ENCODE results near the gene TMEM132C.

TMEM132C gene

DNA sequence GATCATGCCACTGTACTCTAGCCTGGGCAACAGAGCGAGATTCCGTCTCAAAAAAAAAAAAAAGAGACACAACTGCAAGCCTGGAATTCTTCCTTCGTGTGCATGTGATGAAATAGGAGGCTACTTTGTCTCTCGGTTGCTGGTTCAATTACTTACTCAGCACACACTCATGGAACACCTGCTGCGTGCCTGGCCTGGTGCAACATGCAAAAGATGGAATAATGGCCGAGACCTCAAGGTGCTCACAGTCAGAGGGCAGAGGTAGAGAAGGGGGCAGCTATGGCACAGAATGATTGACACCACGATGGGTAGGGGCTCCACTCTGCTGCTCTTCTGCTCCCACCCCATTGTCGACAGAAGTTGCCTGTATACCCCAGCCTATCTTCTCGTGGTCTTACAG is 444.5 kb downstream of the TMEM132C start:
- Histone ChIP-seq H3K4me1 (ENCODE audit: control insufficient read depth, insufficient read depth, low read length) (no peaks in the 10 kb centered on the region), H3K27me3 (ENCODE audit: control insufficient read depth, insufficient read depth, low read length) (no peaks in the 10 kb centered on the region), H3K4me3 (ENCODE audit: low read depth, low read length) (no peak overlapping the region), H3K9me3 (ENCODE audit: control insufficient read depth, insufficient read depth, low read length) (no peaks in the 10 kb centered on the region), H3K9ac (ENCODE audit: low read depth, low read length) (no peak overlapping the region), H3K36me3 (ENCODE audit: control insufficient read depth, insufficient read depth, low read length) (no peaks in the 10 kb centered on the region)

DNA sequence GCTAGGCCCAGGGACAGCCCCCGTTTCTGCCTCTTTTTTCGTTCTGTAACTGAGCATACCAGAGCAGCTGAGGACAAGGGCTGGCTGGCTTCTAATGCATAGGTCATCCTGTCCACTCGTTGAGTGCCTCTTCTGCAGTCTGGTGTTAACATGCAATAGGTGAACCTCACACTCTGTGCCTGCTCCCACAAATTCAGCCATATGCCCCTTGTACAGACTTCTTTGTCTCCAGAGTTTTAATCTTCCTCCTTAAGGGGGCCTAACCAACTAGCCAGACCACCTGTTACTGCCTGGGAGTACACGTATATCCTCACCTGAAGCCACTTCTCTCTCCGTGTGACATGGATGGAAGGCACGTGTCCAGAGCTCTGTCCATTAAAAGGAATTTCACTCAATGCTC is 445.7 kb downstream of the TMEM132C start:
- Histone ChIP-seq H3K9me3 (ENCODE audit: control insufficient read depth, insufficient read depth, low read length) (no peaks in the 10 kb centered on the region), H3K4me3 (ENCODE audit: low read depth, low read length) (no peak overlapping the region), H3K27me3 (ENCODE audit: control insufficient read depth, insufficient read depth, low read length) (no peaks in the 10 kb centered on the region), H3K4me1 (ENCODE audit: control insufficient read depth, insufficient read depth, low read length) (no peaks in the 10 kb centered on the region), H3K36me3 (ENCODE audit: control insufficient read depth, insufficient read depth, low read length) (no peaks in the 10 kb centered on the region), H3K9ac (ENCODE audit: low read depth, low read length) (no peak overlapping the region)

DNA sequence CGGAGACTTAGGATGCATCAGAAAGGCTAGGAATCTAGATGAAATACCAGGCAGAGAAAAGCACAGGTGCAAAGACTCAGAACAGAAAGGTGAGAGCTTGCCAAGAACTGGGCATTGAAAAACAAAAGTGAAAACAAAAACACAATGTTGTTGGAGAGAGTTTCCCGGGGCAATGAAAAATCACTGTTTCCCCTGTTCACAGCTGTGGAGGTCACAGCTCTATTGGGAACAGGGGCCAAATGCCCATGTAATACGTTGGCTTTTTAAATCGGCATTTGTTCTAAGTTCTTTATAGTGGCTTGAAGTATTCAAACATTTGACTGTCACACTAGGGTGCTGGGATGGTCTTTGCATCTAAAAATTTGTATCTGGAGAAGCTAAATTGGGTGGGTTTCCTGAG is 448.5 kb downstream of the TMEM132C start:
- no peaks in the 10 kb centered on the region for H3K4me1 ChIP-seq (ENCODE audit: control insufficient read depth, insufficient read depth, low read length)
- no peaks in the 10 kb centered on the region for H3K27me3 ChIP-seq (ENCODE audit: control insufficient read depth, insufficient read depth, low read length)
- H3K36me3 ChIP-seq (ENCODE audit: control insufficient read depth, insufficient read depth, low read length): no peaks in the 10 kb centered on the region
- H3K4me3 ChIP-seq (ENCODE audit: low read depth, low read length): no peak overlapping the region
- H3K9ac ChIP-seq (ENCODE audit: low read depth, low read length): no peak overlapping the region
- H3K9me3 ChIP-seq (ENCODE audit: control insufficient read depth, insufficient read depth, low read length): no peaks in the 10 kb centered on the region

DNA sequence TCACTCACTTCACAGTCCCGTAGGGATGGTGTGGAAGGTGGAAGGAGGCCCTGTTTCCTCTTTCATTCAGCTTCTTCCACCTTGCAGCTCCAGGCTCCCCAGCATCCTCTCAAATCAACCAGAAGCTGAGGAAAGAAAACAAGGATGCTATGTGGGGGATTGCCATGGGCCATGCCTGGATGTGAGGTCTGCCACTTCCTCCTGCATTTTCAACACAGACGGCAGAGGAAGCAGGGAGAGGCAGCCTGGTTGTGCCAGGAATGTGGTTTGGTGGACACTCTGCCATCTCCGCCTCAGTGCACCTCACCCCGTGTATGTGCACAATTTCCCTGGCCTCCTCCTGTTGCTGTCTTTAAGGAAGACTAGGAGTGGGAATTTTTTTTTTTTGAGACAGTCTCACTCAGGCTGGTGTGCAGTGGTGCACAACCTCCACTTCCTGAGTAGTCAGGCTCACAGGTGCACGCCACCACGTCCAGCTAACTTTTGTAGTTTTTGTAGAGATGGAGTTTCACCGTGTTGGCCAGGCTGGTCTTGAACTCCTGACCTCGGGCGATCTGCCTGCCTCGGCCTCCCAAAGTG is 457.6 kb downstream of the TMEM132C start:
- no peak overlapping the region for H3K4me3 ChIP-seq (ENCODE audit: low read depth, low read length)
- no peaks in the 10 kb centered on the region for H3K27me3 ChIP-seq (ENCODE audit: control insufficient read depth, insufficient read depth, low read length)

DNA sequence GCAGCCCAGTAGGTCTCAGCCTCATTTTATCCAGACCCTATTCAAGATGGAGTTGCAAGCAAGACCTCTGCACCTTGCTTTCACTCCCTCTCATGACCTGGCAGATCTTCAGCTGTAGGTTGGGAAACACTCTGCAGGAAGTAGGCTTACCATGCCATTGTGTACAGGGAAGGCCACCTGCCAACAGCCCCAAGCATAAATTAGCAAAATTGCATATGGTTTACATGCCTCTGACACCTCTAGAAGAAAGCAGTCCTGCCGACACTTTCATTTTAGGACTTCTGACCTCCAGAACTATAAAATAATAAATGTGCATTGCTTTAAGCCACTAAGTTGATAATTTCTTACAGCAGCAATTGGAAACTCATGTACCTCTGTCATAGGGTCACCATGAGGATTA is 459.9 kb downstream of the TMEM132C start:
- Histone ChIP-seq H3K9me3 (ENCODE audit: control insufficient read depth, insufficient read depth, low read length) (no peaks in the 10 kb centered on the region), H3K27me3 (ENCODE audit: control insufficient read depth, insufficient read depth, low read length) (no peaks in the 10 kb centered on the region), H3K4me3 (ENCODE audit: low read depth, low read length) (no peak overlapping the region), H3K4me1 (ENCODE audit: control insufficient read depth, insufficient read depth, low read length) (no peaks in the 10 kb centered on the region), H3K36me3 (ENCODE audit: control insufficient read depth, insufficient read depth, low read length) (no peaks in the 10 kb centered on the region), H3K9ac (ENCODE audit: low read depth, low read length) (no peak overlapping the region)

More for the DNA sequence above, 457.6 kb downstream of the TMEM132C start:
- Histone ChIP-seq H3K4me1 (ENCODE audit: control insufficient read depth, insufficient read depth, low read length) (no peaks in the 10 kb centered on the region), H3K36me3 (ENCODE audit: control insufficient read depth, insufficient read depth, low read length) (no peaks in the 10 kb centered on the region), H3K9me3 (ENCODE audit: control insufficient read depth, insufficient read depth, low read length) (no peaks in the 10 kb centered on the region), H3K9ac (ENCODE audit: low read depth, low read length) (no peak overlapping the region)

DNA sequence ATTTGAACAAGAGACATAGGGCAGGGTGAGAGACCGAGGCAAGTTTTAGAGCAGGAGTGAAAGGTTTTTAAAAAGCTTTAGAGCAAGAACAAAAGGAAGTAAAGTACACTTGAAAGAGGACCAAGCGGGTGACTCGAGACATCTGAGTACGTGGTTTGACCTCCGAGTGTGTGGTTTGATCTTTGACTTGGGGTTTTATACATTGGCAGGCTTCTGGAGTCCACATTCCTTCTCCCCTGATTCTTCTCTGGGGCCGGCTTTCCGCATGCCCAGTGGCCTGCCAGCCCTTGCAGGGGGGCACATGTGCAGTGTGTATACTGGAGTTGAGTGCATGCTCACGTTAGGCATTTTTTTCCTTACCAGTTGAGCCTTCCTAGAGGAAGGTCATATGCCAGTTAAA is 460.5 kb downstream of the TMEM132C start:
- H3K9ac ChIP-seq (ENCODE audit: low read depth, low read length): no peak overlapping the region
- H3K36me3 ChIP-seq (ENCODE audit: control insufficient read depth, insufficient read depth, low read length): no peaks in the 10 kb centered on the region
- H3K4me3 ChIP-seq (ENCODE audit: low read depth, low read length): no peak overlapping the region
- H3K27me3 ChIP-seq (ENCODE audit: control insufficient read depth, insufficient read depth, low read length): no peaks in the 10 kb centered on the region
- no peaks in the 10 kb centered on the region for H3K9me3 ChIP-seq (ENCODE audit: control insufficient read depth, insufficient read depth, low read length)
- H3K4me1 ChIP-seq (ENCODE audit: control insufficient read depth, insufficient read depth, low read length): no peaks in the 10 kb centered on the region

DNA sequence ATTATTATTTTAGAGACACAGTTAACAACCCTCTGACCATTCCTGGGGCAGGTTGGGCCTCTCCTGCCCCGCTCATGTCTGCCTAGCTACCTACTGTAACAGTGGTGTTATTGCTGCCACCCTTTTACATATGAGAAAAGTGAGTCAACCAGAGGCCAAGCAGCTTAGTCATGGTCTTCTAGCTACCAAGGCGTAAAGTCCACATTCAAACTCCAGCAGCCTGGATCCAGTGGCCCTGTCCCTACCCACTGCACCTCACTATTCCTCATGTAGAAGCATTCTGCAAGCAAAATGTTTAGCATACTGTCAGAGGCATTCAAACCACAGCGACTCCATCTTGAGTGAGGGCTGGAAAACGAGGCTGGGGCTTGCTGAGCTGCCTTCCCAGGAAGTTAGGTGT is 461.0 kb downstream of the TMEM132C start:
- no peaks in the 10 kb centered on the region for H3K27me3 ChIP-seq (ENCODE audit: control insufficient read depth, insufficient read depth, low read length)
- H3K36me3 ChIP-seq (ENCODE audit: control insufficient read depth, insufficient read depth, low read length): no peaks in the 10 kb centered on the region
- H3K9me3 ChIP-seq (ENCODE audit: control insufficient read depth, insufficient read depth, low read length): no peaks in the 10 kb centered on the region
- H3K4me3 ChIP-seq (ENCODE audit: low read depth, low read length): no peak overlapping the region
- H3K9ac ChIP-seq (ENCODE audit: low read depth, low read length): no peak overlapping the region
- no peaks in the 10 kb centered on the region for H3K4me1 ChIP-seq (ENCODE audit: control insufficient read depth, insufficient read depth, low read length)

DNA sequence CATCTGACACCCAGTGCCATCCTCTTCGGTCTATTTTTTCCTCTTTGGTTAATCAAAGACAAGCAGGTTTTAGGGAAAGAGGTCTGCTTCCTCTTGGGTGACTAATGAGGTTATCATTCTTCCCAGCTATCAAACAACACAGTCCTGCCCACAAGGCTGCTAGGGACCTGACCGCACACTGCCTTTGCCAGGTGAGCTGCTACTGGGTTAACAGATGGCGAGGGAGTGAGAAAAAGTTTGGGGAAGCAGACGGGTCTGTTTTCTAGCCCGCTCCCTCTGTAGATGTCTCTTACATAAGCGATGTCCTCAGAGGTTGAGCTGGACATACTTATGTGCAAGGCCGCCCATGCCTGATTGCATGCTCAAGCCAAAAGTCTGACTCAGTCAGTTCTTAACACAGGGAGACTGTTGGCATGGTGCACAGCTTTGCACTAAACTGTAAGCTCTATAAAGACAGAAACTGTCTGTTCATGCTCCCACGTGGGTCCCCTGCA is 462.7 kb downstream of the TMEM132C start:
- no peak overlapping the region for H3K4me3 ChIP-seq (ENCODE audit: low read depth, low read length)
- H3K36me3 ChIP-seq (ENCODE audit: control insufficient read depth, insufficient read depth, low read length): no peaks in the 10 kb centered on the region
- H3K4me1 ChIP-seq (ENCODE audit: control insufficient read depth, insufficient read depth, low read length): no peaks in the 10 kb centered on the region
- no peaks in the 10 kb centered on the region for H3K27me3 ChIP-seq (ENCODE audit: control insufficient read depth, insufficient read depth, low read length)
- no peak overlapping the region for H3K9ac ChIP-seq (ENCODE audit: low read depth, low read length)
- no peaks in the 10 kb centered on the region for H3K9me3 ChIP-seq (ENCODE audit: control insufficient read depth, insufficient read depth, low read length)

DNA sequence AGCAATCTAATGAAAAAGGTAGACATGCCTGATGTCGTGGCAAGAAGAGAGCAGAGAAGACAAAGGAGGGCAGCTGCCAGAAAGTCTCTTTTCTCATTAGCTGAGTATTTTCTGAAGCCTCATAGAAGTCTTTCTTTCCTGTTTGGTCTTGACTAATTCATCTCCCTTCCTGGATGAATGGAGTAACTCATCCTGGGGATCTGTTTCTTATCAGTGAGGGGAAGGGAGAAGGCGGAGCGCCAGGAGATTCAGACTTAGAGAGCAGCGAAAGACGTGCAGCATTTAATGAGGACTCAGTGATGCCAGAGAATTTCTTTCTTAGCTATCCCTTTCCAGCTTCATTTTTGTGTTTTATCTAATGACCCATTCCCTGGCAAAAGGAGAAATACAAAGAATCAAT is 467.4 kb downstream of the TMEM132C start:
- H3K4me1 ChIP-seq (ENCODE audit: control insufficient read depth, insufficient read depth, low read length): no peaks in the 10 kb centered on the region
- no peaks in the 10 kb centered on the region for H3K27me3 ChIP-seq (ENCODE audit: control insufficient read depth, insufficient read depth, low read length)
- H3K9me3 ChIP-seq (ENCODE audit: control insufficient read depth, insufficient read depth, low read length): no peaks in the 10 kb centered on the region
- no peak overlapping the region for H3K4me3 ChIP-seq (ENCODE audit: low read depth, low read length)
- no peaks in the 10 kb centered on the region for H3K36me3 ChIP-seq (ENCODE audit: control insufficient read depth, insufficient read depth, low read length)
- H3K9ac ChIP-seq (ENCODE audit: low read depth, low read length): no peak overlapping the region

DNA sequence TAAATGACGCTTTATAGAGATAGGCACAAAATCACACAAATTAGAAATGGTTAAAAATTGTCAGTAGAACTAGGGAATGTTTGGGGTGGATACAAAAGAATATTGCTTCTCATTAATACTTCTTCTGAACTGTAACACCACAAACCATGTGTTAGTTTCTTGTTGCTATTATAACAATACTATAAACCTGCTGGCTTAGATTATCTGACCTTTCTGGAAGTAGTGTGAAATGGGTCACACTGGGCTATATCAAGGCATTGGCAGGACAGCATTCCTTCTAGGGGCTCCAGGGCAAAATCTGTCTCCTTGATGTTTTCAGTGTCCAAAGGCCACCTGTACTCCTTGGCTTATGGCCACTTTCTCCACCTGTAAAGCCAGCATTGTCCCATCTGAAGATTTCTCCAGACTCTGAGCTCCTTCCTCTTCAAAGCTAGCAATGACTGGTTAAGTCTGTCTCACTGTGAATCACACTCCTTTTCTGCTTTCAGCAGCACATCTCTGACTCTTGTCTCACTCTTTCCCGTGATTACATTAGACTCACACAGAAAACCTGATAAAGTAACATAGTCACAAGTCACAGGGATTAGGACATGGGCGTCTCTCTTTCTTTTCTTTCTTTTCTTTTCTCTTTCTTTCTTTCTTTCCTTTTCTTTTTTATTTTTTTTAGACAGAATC is 470.5 kb downstream of the TMEM132C start:
- no peaks in the 10 kb centered on the region for H3K4me1 ChIP-seq (ENCODE audit: control insufficient read depth, insufficient read depth, low read length)
- no peaks in the 10 kb centered on the region for H3K27me3 ChIP-seq (ENCODE audit: control insufficient read depth, insufficient read depth, low read length)
- H3K36me3 ChIP-seq (ENCODE audit: control insufficient read depth, insufficient read depth, low read length): no peaks in the 10 kb centered on the region
- no peaks in the 10 kb centered on the region for H3K9me3 ChIP-seq (ENCODE audit: control insufficient read depth, insufficient read depth, low read length)
- H3K9ac ChIP-seq (ENCODE audit: low read depth, low read length): no peak overlapping the region
- no peak overlapping the region for H3K4me3 ChIP-seq (ENCODE audit: low read depth, low read length)

DNA sequence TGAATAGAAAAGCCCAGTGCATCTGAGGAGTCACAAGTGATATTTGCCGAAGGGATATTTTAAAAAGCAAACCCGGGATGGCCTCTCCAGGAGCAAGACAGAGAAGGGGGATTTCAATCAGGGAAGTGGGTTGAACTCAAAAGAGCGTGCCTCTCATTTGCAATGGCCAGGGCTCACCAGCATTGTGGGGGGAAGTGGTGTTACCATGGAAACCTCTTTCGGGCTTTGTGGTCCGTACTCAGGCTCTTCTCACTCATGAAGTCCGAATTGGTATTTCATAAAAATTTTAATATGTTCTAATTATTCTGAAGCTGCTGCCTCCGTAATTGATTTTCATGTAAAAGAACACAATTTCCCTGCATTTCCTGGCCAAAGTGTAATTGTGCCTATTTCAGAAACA is 476.9 kb downstream of the TMEM132C start:
- Histone ChIP-seq H3K4me3 (ENCODE audit: low read depth, low read length) (no peak overlapping the region), H3K4me1 (ENCODE audit: control insufficient read depth, insufficient read depth, low read length) (no peaks in the 10 kb centered on the region), H3K9ac (ENCODE audit: low read depth, low read length) (no peak overlapping the region), H3K27me3 (ENCODE audit: control insufficient read depth, insufficient read depth, low read length) (no peaks in the 10 kb centered on the region), H3K9me3 (ENCODE audit: control insufficient read depth, insufficient read depth, low read length) (no peaks in the 10 kb centered on the region), H3K36me3 (ENCODE audit: control insufficient read depth, insufficient read depth, low read length) (no peaks in the 10 kb centered on the region)
